Activated naive CD8-positive, alpha-beta T cell treated with anti-CD3 and anti-CD28 coated beads, Interleukin-2, amount 50 U/mL, for 24 hours (primary cell): ENCODE results near the gene GPX6.
"Not testable (repeated sequence)": the region's sequence is repeated elsewhere in the genome, so short reads cannot be mapped to it uniquely, and the experiment has no call there.

Source experiments
- ATAC-seq: fragments of 150-1000 bp; cut with Tn5 transposase; one replicate; pipeline ENCODE4 v1.10.0; 2021
- DNase-seq: peaks from one replicate; pipeline ENCODE4 v3.0.0; 2021
- H3K27ac Mint-ChIP-seq: one replicate; pipeline ENCODE4 v1.8.0; 2021; ENCODE audit warnings: mild to moderate bottlenecking, mixed read lengths
- H3K27me3 Mint-ChIP-seq: one replicate; pipeline ENCODE4 v1.8.0; 2021; ENCODE audit warnings: mixed read lengths
- H3K36me3 Mint-ChIP-seq: one replicate; pipeline ENCODE4 v1.8.0; 2021; ENCODE audit warnings: low read depth, mixed read lengths
- H3K4me1 Mint-ChIP-seq: one replicate; pipeline ENCODE4 v1.8.0; 2021; ENCODE audit warnings: mixed read lengths
- H3K4me3 Mint-ChIP-seq: one replicate; pipeline ENCODE4 v1.8.0; 2021; ENCODE audit warnings: mild to moderate bottlenecking, moderate library complexity, mixed read lengths
- H3K9me3 Mint-ChIP-seq: one replicate; pipeline ENCODE4 v1.8.0; 2021; ENCODE audit warnings: mixed read lengths

The GPX6 gene

GRCh38 chr6:28480253-28480932 is 35.2 kb downstream of the GPX6 start:
- no peak overlapping the region for H3K27ac Mint-ChIP-seq
- peaks cover 3% of the 10 kb centered on the region for H3K4me1 Mint-ChIP-seq
- no peak overlapping the region for H3K4me3 Mint-ChIP-seq
- ATAC-seq (no peak), DNase-seq (no peak)
- H3K27me3 Mint-ChIP-seq = peaks cover 69% of the 10 kb centered on the region
- H3K36me3 Mint-ChIP-seq = no peaks in the 10 kb centered on the region
- peaks cover 3% of the 10 kb centered on the region for H3K9me3 Mint-ChIP-seq

- H3K4me1 Mint-ChIP-seq = peaks cover 3% of the 10 kb centered on the region
- ATAC-seq (no peak), DNase-seq (no peak)
- peaks cover 78% of the 10 kb centered on the region for H3K27me3 Mint-ChIP-seq
- H3K4me3 Mint-ChIP-seq = peak overlapping the region; percentile 52
- no peaks in the 10 kb centered on the region for H3K9me3 Mint-ChIP-seq
- no peak overlapping the region for H3K27ac Mint-ChIP-seq
- H3K36me3 Mint-ChIP-seq = no peaks in the 10 kb centered on the region
These were observed 37.1 kb downstream of the GPX6 start for GRCh38 chr6:28478518-28478917.

- no peaks in the 10 kb centered on the region for H3K36me3 Mint-ChIP-seq
- peak; percentile 19 for DNase-seq
- ATAC-seq = peak; percentile 98
- peaks cover 3% of the 10 kb centered on the region for H3K9me3 Mint-ChIP-seq
- H3K4me1 Mint-ChIP-seq = peaks cover 3% of the 10 kb centered on the region
- H3K27me3 Mint-ChIP-seq = peaks cover 56% of the 10 kb centered on the region
- peak overlapping the region; percentile 53 for H3K4me3 Mint-ChIP-seq
- peak overlapping the region; percentile 44 for H3K27ac Mint-ChIP-seq
These were observed 41.0 kb downstream of the GPX6 start for GRCh38 chr6:28474441-28475219.

GRCh38 chr6:28469153-28469745 is 46.3 kb downstream of the GPX6 start:
- not testable (repeated sequence) for DNase-seq, ATAC-seq, H3K4me1 Mint-ChIP-seq, H3K9me3 Mint-ChIP-seq, H3K36me3 Mint-ChIP-seq, H3K4me3 Mint-ChIP-seq, H3K27ac Mint-ChIP-seq
- H3K27me3 Mint-ChIP-seq = peaks cover 21% of the 10 kb centered on the region

GRCh38 chr6:28468056-28468455 is 47.5 kb downstream of the GPX6 start:
- H3K27me3 Mint-ChIP-seq = peaks cover 18% of the 10 kb centered on the region
- no peak for ATAC-seq

GRCh38 chr6:28462401-28462800 is 53.2 kb downstream of the GPX6 start:
- DNase-seq (no peak), ATAC-seq (no peak)
- Mint-ChIP-seq H3K36me3 (no peaks in the 10 kb centered on the region), H3K4me3 (no peak overlapping the region), H3K27ac (no peak overlapping the region), H3K27me3 (peaks cover 32% of the 10 kb centered on the region), H3K4me1 (peaks cover 3% of the 10 kb centered on the region), H3K9me3 (no peaks in the 10 kb centered on the region)

More at GRCh38 chr6:28468056-28468455, 47.5 kb downstream of the GPX6 start:
- DNase-seq = no peak
- Mint-ChIP-seq H3K4me3 (no peak overlapping the region), H3K36me3 (no peaks in the 10 kb centered on the region), H3K9me3 (peaks cover 3% of the 10 kb centered on the region), H3K27ac (no peak overlapping the region), H3K4me1 (no peaks in the 10 kb centered on the region)

GRCh38 chr6:28458568-28458967 is 57.0 kb downstream of the GPX6 start:
- DNase-seq = no peak
- H3K4me3 Mint-ChIP-seq = no peak overlapping the region
- H3K36me3 Mint-ChIP-seq = no peaks in the 10 kb centered on the region
- peaks cover 3% of the 10 kb centered on the region for H3K4me1 Mint-ChIP-seq
- no peak for ATAC-seq
- no peaks in the 10 kb centered on the region for H3K9me3 Mint-ChIP-seq
- H3K27me3 Mint-ChIP-seq = peaks cover 42% of the 10 kb centered on the region
- no peak overlapping the region for H3K27ac Mint-ChIP-seq
